GM21717 (cell line): ENCODE measurements around the gene TYW1B.
"Not testable (repeated sequence)": the region's sequence is repeated elsewhere in the genome, so short reads cannot be mapped to it uniquely, and the experiment has no call there.

Source experiments
- ATAC-seq: cut with Tn5 transposase; IDR thresholded peaks from one replicate; pipeline ENCODE4 v1.9.1; 2021; ENCODE audit warnings: mild to moderate bottlenecking, moderate library complexity; ENCODE audit not compliant: unreplicated experiment

TYW1B gene

GRCh38 chr7:72632765-72633292 lies 195.2 kb downstream of the TYW1B start:
- ATAC-seq, result not testable (repeated sequence)

- ATAC-seq, result not testable (repeated sequence)
These were observed 199.6 kb downstream of the TYW1B start for GRCh38 chr7:72628375-72628774.

DNA sequence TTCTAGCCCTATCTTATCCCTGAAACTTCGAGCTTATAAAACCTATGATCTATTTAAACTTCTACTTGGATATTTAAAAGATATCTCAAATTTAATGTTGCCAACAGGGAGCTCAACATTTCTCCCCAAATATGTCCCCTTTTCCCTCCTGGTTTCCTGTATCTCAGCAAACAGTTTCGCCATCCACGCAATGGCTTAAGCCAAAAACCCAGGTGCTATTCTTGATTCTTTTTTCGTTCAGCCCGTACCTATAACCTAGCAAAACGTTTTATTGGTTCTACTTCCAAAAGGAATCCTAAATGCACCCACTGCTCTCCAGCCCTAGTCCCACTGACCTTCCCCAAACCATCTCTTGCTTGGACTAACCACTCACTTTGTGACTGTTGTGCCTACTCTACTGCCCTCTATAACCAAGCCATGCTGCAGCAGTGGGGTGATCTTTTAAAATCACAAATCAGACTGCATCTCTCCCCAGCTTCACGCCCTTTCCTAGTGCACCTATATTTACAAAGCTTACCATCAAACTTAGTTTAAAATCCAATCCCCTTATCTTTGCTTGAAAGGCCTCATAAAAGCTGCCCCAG lies 201.5 kb downstream of the TYW1B start:
- not testable (repeated sequence) for ATAC-seq

GRCh38 chr7:72625721-72626423 lies 202.1 kb downstream of the TYW1B start:
- not testable (repeated sequence) for ATAC-seq

GRCh38 chr7:72622532-72622931 lies 205.5 kb downstream of the TYW1B start:
- ATAC-seq, result no peak

DNA sequence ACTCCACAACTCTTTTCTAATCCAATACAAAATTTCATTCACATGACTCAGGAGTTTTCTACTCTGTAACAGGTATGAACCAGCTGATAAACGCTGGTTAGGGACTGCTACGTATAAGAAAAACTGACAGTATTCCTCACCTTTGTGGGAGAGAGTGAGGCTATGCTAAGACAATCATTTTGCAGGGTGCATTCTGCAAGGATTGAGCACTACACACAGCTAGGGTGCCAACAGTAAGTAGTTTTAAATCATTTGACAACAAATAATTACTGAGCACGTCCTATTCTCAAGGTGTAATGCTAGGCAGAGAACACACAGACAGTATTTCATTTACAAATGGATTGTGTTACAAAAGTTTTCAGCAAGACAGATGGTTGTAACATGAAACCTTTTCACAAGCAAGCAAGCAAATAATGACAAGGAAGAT lies 206.2 kb downstream of the TYW1B start:
- ATAC-seq, result not testable (repeated sequence)

GRCh38 chr7:72620923-72621322 lies 207.1 kb downstream of the TYW1B start:
- not testable (repeated sequence) for ATAC-seq

DNA sequence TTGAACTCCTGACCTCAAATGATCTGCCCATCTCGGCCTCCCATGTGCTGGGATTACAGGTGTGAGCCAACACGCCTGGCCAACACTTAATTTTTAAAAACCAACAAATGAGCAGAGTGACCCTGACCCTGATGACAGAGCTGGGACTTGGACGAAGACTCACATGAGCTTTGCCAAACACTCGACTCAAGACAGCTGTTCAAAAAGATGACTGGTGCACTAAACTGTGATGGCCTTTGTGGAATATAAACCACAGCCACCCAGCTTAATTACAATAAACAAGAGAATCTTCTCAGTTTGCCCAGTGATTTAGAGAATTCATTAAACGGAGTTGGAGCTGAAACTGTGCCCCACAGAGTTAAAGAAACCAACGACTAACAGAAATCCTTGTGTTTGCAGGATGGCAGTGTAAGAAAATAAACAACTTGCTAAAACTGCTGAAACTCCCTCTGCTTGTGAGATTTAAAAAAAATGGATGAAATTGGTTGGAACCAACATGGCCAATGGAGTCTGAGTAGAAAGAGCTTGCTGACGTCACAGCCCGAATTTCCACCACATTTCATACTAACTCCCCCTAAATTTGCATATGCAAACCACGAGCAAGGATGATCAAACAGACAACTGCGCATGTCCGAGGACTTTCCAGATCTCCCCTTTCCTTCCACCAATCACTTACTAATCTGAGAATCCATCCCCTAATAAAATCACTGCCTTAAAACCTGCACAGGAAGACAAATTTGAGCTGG lies 209.4 kb downstream of the TYW1B start:
- not testable (repeated sequence) for ATAC-seq

- not testable (repeated sequence) for ATAC-seq
These were observed 218.2 kb downstream of the TYW1B start for GRCh38 chr7:72609761-72610160.

GRCh38 chr7:72607988-72608387 lies 220.0 kb downstream of the TYW1B start:
- ATAC-seq, result not testable (repeated sequence)

GRCh38 chr7:72605863-72606431 lies 222.1 kb downstream of the TYW1B start:
- not testable (repeated sequence) for ATAC-seq

- ATAC-seq, result not testable (repeated sequence)
These were observed 223.0 kb downstream of the TYW1B start for GRCh38 chr7:72604771-72605611.

- ATAC-seq, result not testable (repeated sequence)
These were observed 224.5 kb downstream of the TYW1B start for GRCh38 chr7:72603476-72603875.

GRCh38 chr7:72603073-72603472 lies 224.9 kb downstream of the TYW1B start:
- ATAC-seq, result no peak

- not testable (repeated sequence) for ATAC-seq
These were observed 226.3 kb downstream of the TYW1B start for GRCh38 chr7:72601683-72602082.

- ATAC-seq, result not testable (repeated sequence)
These were observed 238.0 kb downstream of the TYW1B start for GRCh38 chr7:72590023-72590422.

- ATAC-seq, result not testable (repeated sequence)
These were observed 240.7 kb downstream of the TYW1B start for GRCh38 chr7:72587267-72587666.

GRCh38 chr7:72584576-72584975 lies 243.4 kb downstream of the TYW1B start:
- ATAC-seq, result not testable (repeated sequence)

DNA sequence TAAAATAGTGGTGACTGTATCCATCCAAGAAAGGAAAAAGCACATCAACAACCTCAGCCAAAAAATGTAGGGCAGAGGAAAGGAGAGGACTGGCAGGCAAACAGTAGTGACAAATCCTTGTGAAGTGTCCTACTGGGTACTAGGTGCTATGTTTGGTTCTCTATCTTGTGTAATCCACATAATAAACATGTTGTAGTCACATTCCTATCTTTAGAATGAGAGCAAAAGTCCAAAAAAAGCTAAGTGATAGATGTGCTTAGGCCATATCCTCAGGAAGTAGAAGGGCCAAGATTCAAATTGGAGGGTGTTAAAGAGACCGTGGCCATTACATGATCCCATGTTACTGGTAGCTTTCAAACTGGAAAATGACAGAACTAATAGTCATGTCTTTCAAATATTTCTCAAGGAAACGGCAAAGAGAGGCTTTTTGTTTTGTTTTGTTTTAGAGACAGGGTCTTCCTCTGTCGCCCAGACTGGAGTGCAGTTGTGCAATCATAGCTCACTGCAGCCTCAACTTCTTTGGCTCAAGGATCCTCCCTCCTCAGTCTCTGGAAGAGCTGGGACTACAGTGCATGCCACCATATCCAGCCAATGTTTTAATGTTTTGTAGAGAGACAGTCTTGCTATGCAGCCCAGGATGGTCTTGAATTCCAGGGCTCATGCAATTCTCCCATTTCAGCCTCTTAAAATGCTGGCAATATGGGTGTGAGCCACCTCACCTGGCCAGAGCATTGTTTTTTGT lies 244.2 kb downstream of the TYW1B start:
- not testable (repeated sequence) for ATAC-seq
